ENCODE results near the gene AUH.

AUH gene

GRCh38 chr9:91271156-91271555 lies 90.6 kb downstream of the AUH start:
- Histone ChIP-seq H3K9ac (ENCODE audit: low read length in 2 of 2) (no peak overlapping the region), H3K4me1 (ENCODE audit: control insufficient read depth, insufficient read depth, low read length) (no peaks in the 10 kb centered on the region), H3K36me3 (ENCODE audit: control insufficient read depth in 2 of 2, insufficient read depth in 2 of 2, low read length in 2 of 2) (no peaks in the 10 kb centered on the region), H3K9me3 (ENCODE audit: control insufficient read depth in 2 of 2, low read length in 2 of 2) (no peaks in the 10 kb centered on the region), H3K4me3 (ENCODE audit: low read length in 2 of 2) (no peak overlapping the region), H3K27ac (ENCODE audit: low read length) (no peak overlapping the region), H3K27me3 (ENCODE audit: control insufficient read depth in 1 of 2, insufficient read depth in 2 of 2, low read length in 2 of 2) (no peaks in the 10 kb centered on the region)

- Histone ChIP-seq H3K36me3 (ENCODE audit: control insufficient read depth in 2 of 2, insufficient read depth in 2 of 2, low read length in 2 of 2) (no peaks in the 10 kb centered on the region), H3K27me3 (ENCODE audit: control insufficient read depth in 1 of 2, insufficient read depth in 2 of 2, low read length in 2 of 2) (no peaks in the 10 kb centered on the region), H3K9ac (ENCODE audit: low read length in 2 of 2) (no peak overlapping the region)
These were observed 91.7 kb downstream of the AUH start for GRCh38 chr9:91269907-91270491.

GRCh38 chr9:91266448-91266847 lies 95.3 kb downstream of the AUH start:
- no peak overlapping the region for H3K27ac ChIP-seq (ENCODE audit: low read length)
- H3K27me3 ChIP-seq (ENCODE audit: control insufficient read depth in 1 of 2, insufficient read depth in 2 of 2, low read length in 2 of 2), result no peaks in the 10 kb centered on the region
- H3K9me3 ChIP-seq (ENCODE audit: control insufficient read depth in 2 of 2, low read length in 2 of 2), result no peaks in the 10 kb centered on the region
- no peak overlapping the region for H3K9ac ChIP-seq (ENCODE audit: low read length in 2 of 2)
- H3K4me3 ChIP-seq (ENCODE audit: low read length in 2 of 2), result no peak overlapping the region
- H3K4me1 ChIP-seq (ENCODE audit: control insufficient read depth, insufficient read depth, low read length), result no peaks in the 10 kb centered on the region
- H3K36me3 ChIP-seq (ENCODE audit: control insufficient read depth in 2 of 2, insufficient read depth in 2 of 2, low read length in 2 of 2), result no peaks in the 10 kb centered on the region

More at GRCh38 chr9:91269907-91270491, 91.7 kb downstream of the AUH start:
- no peak overlapping the region for H3K27ac ChIP-seq (ENCODE audit: low read length)
- H3K4me1 ChIP-seq (ENCODE audit: control insufficient read depth, insufficient read depth, low read length), result no peaks in the 10 kb centered on the region
- no peaks in the 10 kb centered on the region for H3K9me3 ChIP-seq (ENCODE audit: control insufficient read depth in 2 of 2, low read length in 2 of 2)
- no peak overlapping the region for H3K4me3 ChIP-seq (ENCODE audit: low read length in 2 of 2)

GRCh38 chr9:91265514-91265913 lies 96.2 kb downstream of the AUH start:
- H3K27me3 ChIP-seq (ENCODE audit: control insufficient read depth in 1 of 2, insufficient read depth in 2 of 2, low read length in 2 of 2), result no peaks in the 10 kb centered on the region
- no peak overlapping the region for H3K9ac ChIP-seq (ENCODE audit: low read length in 2 of 2)
- no peaks in the 10 kb centered on the region for H3K4me1 ChIP-seq (ENCODE audit: control insufficient read depth, insufficient read depth, low read length)
- H3K27ac ChIP-seq (ENCODE audit: low read length), result no peak overlapping the region
- H3K4me3 ChIP-seq (ENCODE audit: low read length in 2 of 2), result no peak overlapping the region
- H3K36me3 ChIP-seq (ENCODE audit: control insufficient read depth in 2 of 2, insufficient read depth in 2 of 2, low read length in 2 of 2), result no peaks in the 10 kb centered on the region
- H3K9me3 ChIP-seq (ENCODE audit: control insufficient read depth in 2 of 2, low read length in 2 of 2), result no peaks in the 10 kb centered on the region

- no peak overlapping the region for H3K9ac ChIP-seq (ENCODE audit: low read length in 2 of 2)
- no peak overlapping the region for H3K27ac ChIP-seq (ENCODE audit: low read length)
- H3K9me3 ChIP-seq (ENCODE audit: control insufficient read depth in 2 of 2, low read length in 2 of 2), result no peaks in the 10 kb centered on the region
These were observed 100.3 kb downstream of the AUH start for GRCh38 chr9:91261417-91261816.

GRCh38 chr9:91259162-91259561 lies 102.6 kb downstream of the AUH start:
- H3K4me1 ChIP-seq (ENCODE audit: control insufficient read depth, insufficient read depth, low read length), result no peaks in the 10 kb centered on the region
- no peak overlapping the region for H3K9ac ChIP-seq (ENCODE audit: low read length in 2 of 2)
- no peak overlapping the region for H3K4me3 ChIP-seq (ENCODE audit: low read length in 2 of 2)
- no peak overlapping the region for H3K27ac ChIP-seq (ENCODE audit: low read length)
- H3K27me3 ChIP-seq (ENCODE audit: control insufficient read depth in 1 of 2, insufficient read depth in 2 of 2, low read length in 2 of 2), result no peaks in the 10 kb centered on the region
- no peaks in the 10 kb centered on the region for H3K9me3 ChIP-seq (ENCODE audit: control insufficient read depth in 2 of 2, low read length in 2 of 2)
- no peaks in the 10 kb centered on the region for H3K36me3 ChIP-seq (ENCODE audit: control insufficient read depth in 2 of 2, insufficient read depth in 2 of 2, low read length in 2 of 2)

More at GRCh38 chr9:91261417-91261816, 100.3 kb downstream of the AUH start:
- Histone ChIP-seq H3K4me1 (ENCODE audit: control insufficient read depth, insufficient read depth, low read length) (no peaks in the 10 kb centered on the region), H3K27me3 (ENCODE audit: control insufficient read depth in 1 of 2, insufficient read depth in 2 of 2, low read length in 2 of 2) (no peaks in the 10 kb centered on the region), H3K4me3 (ENCODE audit: low read length in 2 of 2) (no peak overlapping the region), H3K36me3 (ENCODE audit: control insufficient read depth in 2 of 2, insufficient read depth in 2 of 2, low read length in 2 of 2) (no peaks in the 10 kb centered on the region)

GRCh38 chr9:91258451-91258850 lies 103.3 kb downstream of the AUH start:
- Histone ChIP-seq H3K9me3 (ENCODE audit: control insufficient read depth in 2 of 2, low read length in 2 of 2) (no peaks in the 10 kb centered on the region), H3K36me3 (ENCODE audit: control insufficient read depth in 2 of 2, insufficient read depth in 2 of 2, low read length in 2 of 2) (no peaks in the 10 kb centered on the region), H3K4me1 (ENCODE audit: control insufficient read depth, insufficient read depth, low read length) (no peaks in the 10 kb centered on the region), H3K9ac (ENCODE audit: low read length in 2 of 2) (no peak overlapping the region), H3K27me3 (ENCODE audit: control insufficient read depth in 1 of 2, insufficient read depth in 2 of 2, low read length in 2 of 2) (no peaks in the 10 kb centered on the region), H3K27ac (ENCODE audit: low read length) (no peak overlapping the region), H3K4me3 (ENCODE audit: low read length in 2 of 2) (no peak overlapping the region)

- H3K9me3 ChIP-seq (ENCODE audit: control insufficient read depth in 2 of 2, low read length in 2 of 2), result no peaks in the 10 kb centered on the region
- H3K4me1 ChIP-seq (ENCODE audit: control insufficient read depth, insufficient read depth, low read length), result peaks cover 2% of the 10 kb centered on the region
- no peaks in the 10 kb centered on the region for H3K36me3 ChIP-seq (ENCODE audit: control insufficient read depth in 2 of 2, insufficient read depth in 2 of 2, low read length in 2 of 2)
- no peak overlapping the region for H3K9ac ChIP-seq (ENCODE audit: low read length in 2 of 2)
- H3K27me3 ChIP-seq (ENCODE audit: control insufficient read depth in 1 of 2, insufficient read depth in 2 of 2, low read length in 2 of 2), result no peaks in the 10 kb centered on the region
- H3K27ac ChIP-seq (ENCODE audit: low read length), result no peak overlapping the region
- H3K4me3 ChIP-seq (ENCODE audit: low read length in 2 of 2), result no peak overlapping the region
These were observed 105.5 kb downstream of the AUH start for GRCh38 chr9:91256235-91256634.

- no peak overlapping the region for H3K27ac ChIP-seq (ENCODE audit: low read length)
- no peaks in the 10 kb centered on the region for H3K9me3 ChIP-seq (ENCODE audit: control insufficient read depth in 2 of 2, low read length in 2 of 2)
- no peak overlapping the region for H3K9ac ChIP-seq (ENCODE audit: low read length in 2 of 2)
- H3K4me1 ChIP-seq (ENCODE audit: control insufficient read depth, insufficient read depth, low read length), result peaks cover 9% of the 10 kb centered on the region
- no peak overlapping the region for H3K4me3 ChIP-seq (ENCODE audit: low read length in 2 of 2)
- no peaks in the 10 kb centered on the region for H3K27me3 ChIP-seq (ENCODE audit: control insufficient read depth in 1 of 2, insufficient read depth in 2 of 2, low read length in 2 of 2)
- no peaks in the 10 kb centered on the region for H3K36me3 ChIP-seq (ENCODE audit: control insufficient read depth in 2 of 2, insufficient read depth in 2 of 2, low read length in 2 of 2)
These were observed 106.4 kb downstream of the AUH start for GRCh38 chr9:91255327-91255726.

GRCh38 chr9:91253488-91253887 lies 108.2 kb downstream of the AUH start:
- H3K36me3 ChIP-seq (ENCODE audit: control insufficient read depth in 2 of 2, insufficient read depth in 2 of 2, low read length in 2 of 2), result no peaks in the 10 kb centered on the region
- H3K27ac ChIP-seq (ENCODE audit: low read length), result no peak overlapping the region
- no peak overlapping the region for H3K9ac ChIP-seq (ENCODE audit: low read length in 2 of 2)
- no peaks in the 10 kb centered on the region for H3K9me3 ChIP-seq (ENCODE audit: control insufficient read depth in 2 of 2, low read length in 2 of 2)
- no peaks in the 10 kb centered on the region for H3K27me3 ChIP-seq (ENCODE audit: control insufficient read depth in 1 of 2, insufficient read depth in 2 of 2, low read length in 2 of 2)
- H3K4me3 ChIP-seq (ENCODE audit: low read length in 2 of 2), result no peak overlapping the region
- H3K4me1 ChIP-seq (ENCODE audit: control insufficient read depth, insufficient read depth, low read length), result peaks cover 14% of the 10 kb centered on the region

GRCh38 chr9:91248707-91249106 lies 113.0 kb downstream of the AUH start:
- no peaks in the 10 kb centered on the region for H3K27me3 ChIP-seq (ENCODE audit: control insufficient read depth in 1 of 2, insufficient read depth in 2 of 2, low read length in 2 of 2)
- peaks cover 17% of the 10 kb centered on the region for H3K4me1 ChIP-seq (ENCODE audit: control insufficient read depth, insufficient read depth, low read length)
- no peak overlapping the region for H3K9ac ChIP-seq (ENCODE audit: low read length in 2 of 2)
- no peak overlapping the region for H3K4me3 ChIP-seq (ENCODE audit: low read length in 2 of 2)
- H3K36me3 ChIP-seq (ENCODE audit: control insufficient read depth in 2 of 2, insufficient read depth in 2 of 2, low read length in 2 of 2), result no peaks in the 10 kb centered on the region
- H3K9me3 ChIP-seq (ENCODE audit: control insufficient read depth in 2 of 2, low read length in 2 of 2), result no peaks in the 10 kb centered on the region
- H3K27ac ChIP-seq (ENCODE audit: low read length), result no peak overlapping the region

Data from stomach smooth muscle (tissue), 2 donors.